ENCODE data around the gene KANSL3. TPM values are rescaled to one million over a fixed set of nuclear protein-coding genes. Genes with fewer than 3 reads are reported as not detected.

Gene KANSL3
- total and polyA plus RNA-seq, 9 of the 15 experiments (the other 6 are each of a cell fraction or from before 2014, with no cell fraction given): 11.3 to 43.7 (median 27.9) TPM

DNA sequence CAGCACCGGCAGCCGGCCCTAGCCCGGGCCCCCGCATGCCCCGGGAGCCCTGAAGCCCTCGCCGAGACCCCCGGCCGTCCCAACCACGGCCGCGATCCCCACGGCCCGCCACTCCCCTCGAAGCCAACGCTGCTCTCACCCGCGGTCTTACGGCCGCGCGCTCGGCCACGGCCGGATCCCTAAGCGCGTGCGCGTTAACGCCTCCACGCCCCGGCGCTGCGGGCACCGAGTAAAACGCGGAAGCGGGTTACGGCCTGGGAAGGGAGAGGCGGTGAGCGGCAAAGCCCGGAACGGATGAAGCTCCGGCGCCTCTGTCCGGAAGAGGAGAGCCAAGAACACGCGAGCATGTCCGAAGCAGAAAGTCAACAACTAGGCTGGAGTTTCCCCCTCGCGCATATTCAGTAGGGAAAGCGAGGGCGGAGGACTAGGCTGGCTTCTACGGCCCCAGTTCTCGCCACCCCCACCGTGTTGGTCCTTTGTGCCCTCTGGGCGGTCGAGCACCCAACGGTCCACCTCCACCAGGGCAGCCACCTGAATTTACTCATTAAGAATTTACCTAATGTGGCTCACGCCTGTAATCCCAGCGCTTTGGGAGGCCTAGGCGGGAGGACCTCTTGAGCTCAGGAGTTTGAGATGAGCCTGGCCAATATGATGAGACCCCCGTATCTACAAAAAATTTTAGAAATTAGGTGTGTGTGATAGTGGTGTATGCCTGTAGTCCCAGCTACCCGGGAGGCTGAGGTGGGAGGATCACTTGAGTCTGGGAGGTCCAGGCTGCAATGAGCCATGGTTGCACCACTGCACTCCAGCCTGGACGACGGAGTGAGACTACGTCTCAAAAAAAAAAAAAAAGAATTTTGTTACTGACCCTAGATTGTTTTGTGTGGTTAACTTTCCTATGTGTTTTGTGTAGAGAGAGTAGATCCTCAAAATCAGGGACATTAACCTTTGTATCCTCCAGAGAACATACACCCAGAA lies at the start of gene KANSL3 (continued):
- TF ChIP-seq, protein P1, sequence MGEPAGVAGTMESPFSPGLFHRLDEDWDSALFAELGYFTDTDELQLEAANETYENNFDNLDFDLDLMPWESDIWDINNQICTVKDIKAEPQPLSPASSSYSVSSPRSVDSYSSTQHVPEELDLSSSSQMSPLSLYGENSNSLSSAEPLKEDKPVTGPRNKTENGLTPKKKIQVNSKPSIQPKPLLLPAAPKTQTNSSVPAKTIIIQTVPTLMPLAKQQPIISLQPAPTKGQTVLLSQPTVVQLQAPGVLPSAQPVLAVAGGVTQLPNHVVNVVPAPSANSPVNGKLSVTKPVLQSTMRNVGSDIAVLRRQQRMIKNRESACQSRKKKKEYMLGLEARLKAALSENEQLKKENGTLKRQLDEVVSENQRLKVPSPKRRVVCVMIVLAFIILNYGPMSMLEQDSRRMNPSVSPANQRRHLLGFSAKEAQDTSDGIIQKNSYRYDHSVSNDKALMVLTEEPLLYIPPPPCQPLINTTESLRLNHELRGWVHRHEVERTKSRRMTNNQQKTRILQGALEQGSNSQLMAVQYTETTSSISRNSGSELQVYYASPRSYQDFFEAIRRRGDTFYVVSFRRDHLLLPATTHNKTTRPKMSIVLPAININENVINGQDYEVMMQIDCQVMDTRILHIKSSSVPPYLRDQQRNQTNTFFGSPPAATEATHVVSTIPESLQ (CRISPR knock-in tag; IDR thresholded peaks at IDR 0.05): no peak
- no peak for TF ChIP-seq RBM15 (IDR thresholded peaks at IDR 0.05; ENCODE audit: insufficient read depth, low read length)
- no peak for TF ChIP-seq HDGF (IDR thresholded peaks at IDR 0.05)
- TF ChIP-seq, protein P2, sequence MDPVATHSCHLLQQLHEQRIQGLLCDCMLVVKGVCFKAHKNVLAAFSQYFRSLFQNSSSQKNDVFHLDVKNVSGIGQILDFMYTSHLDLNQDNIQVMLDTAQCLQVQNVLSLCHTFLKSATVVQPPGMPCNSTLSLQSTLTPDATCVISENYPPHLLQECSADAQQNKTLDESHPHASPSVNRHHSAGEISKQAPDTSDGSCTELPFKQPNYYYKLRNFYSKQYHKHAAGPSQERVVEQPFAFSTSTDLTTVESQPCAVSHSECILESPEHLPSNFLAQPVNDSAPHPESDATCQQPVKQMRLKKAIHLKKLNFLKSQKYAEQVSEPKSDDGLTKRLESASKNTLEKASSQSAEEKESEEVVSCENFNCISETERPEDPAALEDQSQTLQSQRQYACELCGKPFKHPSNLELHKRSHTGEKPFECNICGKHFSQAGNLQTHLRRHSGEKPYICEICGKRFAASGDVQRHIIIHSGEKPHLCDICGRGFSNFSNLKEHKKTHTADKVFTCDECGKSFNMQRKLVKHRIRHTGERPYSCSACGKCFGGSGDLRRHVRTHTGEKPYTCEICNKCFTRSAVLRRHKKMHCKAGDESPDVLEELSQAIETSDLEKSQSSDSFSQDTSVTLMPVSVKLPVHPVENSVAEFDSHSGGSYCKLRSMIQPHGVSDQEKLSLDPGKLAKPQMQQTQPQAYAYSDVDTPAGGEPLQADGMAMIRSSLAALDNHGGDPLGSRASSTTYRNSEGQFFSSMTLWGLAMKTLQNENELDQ (CRISPR knock-in tag; IDR thresholded peaks at IDR 0.05; ENCODE audit: borderline replicate concordance): peak; percentile 71; the same call in 1 of the 2 replicates
- TF ChIP-seq ARID2 (IDR thresholded peaks at IDR 0.05): no peak
- TF ChIP-seq, protein P3, sequence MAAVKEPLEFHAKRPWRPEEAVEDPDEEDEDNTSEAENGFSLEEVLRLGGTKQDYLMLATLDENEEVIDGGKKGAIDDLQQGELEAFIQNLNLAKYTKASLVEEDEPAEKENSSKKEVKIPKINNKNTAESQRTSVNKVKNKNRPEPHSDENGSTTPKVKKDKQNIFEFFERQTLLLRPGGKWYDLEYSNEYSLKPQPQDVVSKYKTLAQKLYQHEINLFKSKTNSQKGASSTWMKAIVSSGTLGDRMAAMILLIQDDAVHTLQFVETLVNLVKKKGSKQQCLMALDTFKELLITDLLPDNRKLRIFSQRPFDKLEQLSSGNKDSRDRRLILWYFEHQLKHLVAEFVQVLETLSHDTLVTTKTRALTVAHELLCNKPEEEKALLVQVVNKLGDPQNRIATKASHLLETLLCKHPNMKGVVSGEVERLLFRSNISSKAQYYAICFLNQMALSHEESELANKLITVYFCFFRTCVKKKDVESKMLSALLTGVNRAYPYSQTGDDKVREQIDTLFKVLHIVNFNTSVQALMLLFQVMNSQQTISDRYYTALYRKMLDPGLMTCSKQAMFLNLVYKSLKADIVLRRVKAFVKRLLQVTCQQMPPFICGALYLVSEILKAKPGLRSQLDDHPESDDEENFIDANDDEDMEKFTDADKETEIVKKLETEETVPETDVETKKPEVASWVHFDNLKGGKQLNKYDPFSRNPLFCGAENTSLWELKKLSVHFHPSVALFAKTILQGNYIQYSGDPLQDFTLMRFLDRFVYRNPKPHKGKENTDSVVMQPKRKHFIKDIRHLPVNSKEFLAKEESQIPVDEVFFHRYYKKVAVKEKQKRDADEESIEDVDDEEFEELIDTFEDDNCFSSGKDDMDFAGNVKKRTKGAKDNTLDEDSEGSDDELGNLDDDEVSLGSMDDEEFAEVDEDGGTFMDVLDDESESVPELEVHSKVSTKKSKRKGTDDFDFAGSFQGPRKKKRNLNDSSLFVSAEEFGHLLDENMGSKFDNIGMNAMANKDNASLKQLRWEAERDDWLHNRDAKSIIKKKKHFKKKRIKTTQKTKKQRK (IDR thresholded peaks at IDR 0.05; ENCODE audit: borderline replicate concordance, low read depth, low read length): no peak
- peak; percentile 80; the same call in 1 of the 2 replicates for TF ChIP-seq E2F3 (CRISPR knock-in tag; IDR thresholded peaks at IDR 0.05)
- TF ChIP-seq ZNF134 (CRISPR knock-in tag; conservative IDR thresholded peaks at IDR 0.05): no peak
- peak; percentile 89; the same call in 1 of the 2 replicates for TF ChIP-seq FOXP1 (CRISPR knock-in tag; IDR thresholded peaks at IDR 0.05)
- TF ChIP-seq SMARCA4 (IDR thresholded peaks at IDR 0.05): 0 out of 2 replicates have a peak, but pooled peaks have one; percentile 26
- TF ChIP-seq NFXL1 (CRISPR knock-in tag; IDR thresholded peaks at IDR 0.05): no peak
- no peak for TF ChIP-seq FOXA1 (IDR thresholded peaks at IDR 0.05; ENCODE audit: borderline replicate concordance)
- no peak for TF ChIP-seq ZNF77 (CRISPR knock-in tag; IDR thresholded peaks at IDR 0.05)
- TF ChIP-seq, protein P4, sequence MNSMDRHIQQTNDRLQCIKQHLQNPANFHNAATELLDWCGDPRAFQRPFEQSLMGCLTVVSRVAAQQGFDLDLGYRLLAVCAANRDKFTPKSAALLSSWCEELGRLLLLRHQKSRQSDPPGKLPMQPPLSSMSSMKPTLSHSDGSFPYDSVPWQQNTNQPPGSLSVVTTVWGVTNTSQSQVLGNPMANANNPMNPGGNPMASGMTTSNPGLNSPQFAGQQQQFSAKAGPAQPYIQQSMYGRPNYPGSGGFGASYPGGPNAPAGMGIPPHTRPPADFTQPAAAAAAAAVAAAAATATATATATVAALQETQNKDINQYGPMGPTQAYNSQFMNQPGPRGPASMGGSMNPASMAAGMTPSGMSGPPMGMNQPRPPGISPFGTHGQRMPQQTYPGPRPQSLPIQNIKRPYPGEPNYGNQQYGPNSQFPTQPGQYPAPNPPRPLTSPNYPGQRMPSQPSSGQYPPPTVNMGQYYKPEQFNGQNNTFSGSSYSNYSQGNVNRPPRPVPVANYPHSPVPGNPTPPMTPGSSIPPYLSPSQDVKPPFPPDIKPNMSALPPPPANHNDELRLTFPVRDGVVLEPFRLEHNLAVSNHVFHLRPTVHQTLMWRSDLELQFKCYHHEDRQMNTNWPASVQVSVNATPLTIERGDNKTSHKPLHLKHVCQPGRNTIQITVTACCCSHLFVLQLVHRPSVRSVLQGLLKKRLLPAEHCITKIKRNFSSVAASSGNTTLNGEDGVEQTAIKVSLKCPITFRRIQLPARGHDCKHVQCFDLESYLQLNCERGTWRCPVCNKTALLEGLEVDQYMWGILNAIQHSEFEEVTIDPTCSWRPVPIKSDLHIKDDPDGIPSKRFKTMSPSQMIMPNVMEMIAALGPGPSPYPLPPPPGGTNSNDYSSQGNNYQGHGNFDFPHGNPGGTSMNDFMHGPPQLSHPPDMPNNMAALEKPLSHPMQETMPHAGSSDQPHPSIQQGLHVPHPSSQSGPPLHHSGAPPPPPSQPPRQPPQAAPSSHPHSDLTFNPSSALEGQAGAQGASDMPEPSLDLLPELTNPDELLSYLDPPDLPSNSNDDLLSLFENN (IDR thresholded peaks at IDR 0.05; ENCODE audit: low read depth in 2 of 2, low read length in 2 of 2): peak in 1 of 2 experiments; percentile 75; a peak in 2 of 4 replicates
- peak; percentile 85 for TF ChIP-seq GABPB1 (CRISPR knock-in tag; IDR thresholded peaks at IDR 0.05)
- TF ChIP-seq ZNF75A (CRISPR knock-in tag; IDR thresholded peaks at IDR 0.05): no peak

Measured in K562 (cell line).